Stimulated activated CD4-positive, alpha-beta T cell treated with anti-CD3 and anti-CD28 coated beads, Interleukin-4, amount 100 ng/mL, for 48 hours (primary cell): ENCODE results near the gene SKOR2.
"Not testable (repeated sequence)": the region's sequence is repeated elsewhere in the genome, so short reads cannot be mapped to it uniquely, and the experiment has no call there.

Experiments
- DNase-seq, 2 donors: peaks; one replicate each; pipeline ENCODE4 v3.0.0-alpha.2; 2020; ENCODE audit warnings: low read depth in 2 of 2

The SKOR2 gene

DNA sequence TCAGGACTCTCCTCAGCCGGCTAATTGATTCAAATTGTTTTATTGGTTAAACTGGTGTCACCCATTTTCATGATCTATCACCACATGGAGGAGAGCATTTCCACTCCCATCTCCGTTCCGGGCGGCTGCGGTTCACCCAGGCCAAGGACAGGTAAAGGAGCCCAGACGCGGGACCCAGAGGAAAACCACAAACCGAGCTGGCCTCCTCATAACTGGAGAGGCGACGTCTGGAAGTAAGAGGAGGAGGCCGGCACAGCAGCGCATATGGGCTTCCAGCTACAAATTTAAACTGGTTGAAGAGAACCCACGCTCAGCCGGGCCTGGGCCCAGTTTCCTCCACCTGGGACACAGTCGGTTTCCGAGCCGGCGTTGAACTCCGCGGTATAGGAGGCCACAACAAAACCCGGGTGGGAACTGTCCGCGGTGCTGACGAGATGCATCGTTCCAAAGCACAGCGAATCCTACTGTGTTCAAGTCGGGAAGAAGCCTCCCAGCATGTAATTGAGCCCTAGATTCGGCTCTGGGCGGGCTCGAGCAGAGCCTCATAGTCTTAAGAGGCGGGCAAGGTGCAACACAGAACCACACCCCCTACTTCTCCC, 3.0 kb upstream of the SKOR2 start:
- peak in 1 of 2 donors; percentile 43 for DNase-seq

DNA sequence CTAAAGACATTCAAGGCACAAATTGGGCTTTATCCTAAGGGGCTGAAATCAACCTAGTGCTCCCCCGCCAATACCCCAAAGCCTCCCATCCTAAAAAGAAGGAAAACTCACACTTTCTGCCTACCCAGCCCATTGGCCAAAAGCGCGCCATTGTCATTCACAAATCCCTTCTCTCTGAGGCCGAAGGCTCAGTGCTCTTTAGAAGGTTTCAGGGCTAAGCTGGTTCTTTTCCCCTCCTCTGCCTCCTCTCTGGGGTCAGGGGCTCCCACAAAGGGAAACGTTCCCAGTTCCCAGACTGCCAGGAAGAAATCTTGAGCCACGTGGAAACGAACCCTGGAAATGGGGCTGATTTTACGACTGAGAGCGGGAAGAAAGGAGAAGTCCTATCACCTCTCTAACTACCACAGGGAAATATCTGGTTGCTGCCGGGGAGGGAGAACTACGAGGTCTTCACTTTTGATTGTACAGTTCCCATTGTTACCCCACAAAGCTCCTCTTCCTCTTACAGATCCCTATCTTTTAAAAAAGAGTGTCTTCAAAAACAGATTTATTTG, 1.7 kb upstream of the SKOR2 start:
- no peak for DNase-seq

DNA sequence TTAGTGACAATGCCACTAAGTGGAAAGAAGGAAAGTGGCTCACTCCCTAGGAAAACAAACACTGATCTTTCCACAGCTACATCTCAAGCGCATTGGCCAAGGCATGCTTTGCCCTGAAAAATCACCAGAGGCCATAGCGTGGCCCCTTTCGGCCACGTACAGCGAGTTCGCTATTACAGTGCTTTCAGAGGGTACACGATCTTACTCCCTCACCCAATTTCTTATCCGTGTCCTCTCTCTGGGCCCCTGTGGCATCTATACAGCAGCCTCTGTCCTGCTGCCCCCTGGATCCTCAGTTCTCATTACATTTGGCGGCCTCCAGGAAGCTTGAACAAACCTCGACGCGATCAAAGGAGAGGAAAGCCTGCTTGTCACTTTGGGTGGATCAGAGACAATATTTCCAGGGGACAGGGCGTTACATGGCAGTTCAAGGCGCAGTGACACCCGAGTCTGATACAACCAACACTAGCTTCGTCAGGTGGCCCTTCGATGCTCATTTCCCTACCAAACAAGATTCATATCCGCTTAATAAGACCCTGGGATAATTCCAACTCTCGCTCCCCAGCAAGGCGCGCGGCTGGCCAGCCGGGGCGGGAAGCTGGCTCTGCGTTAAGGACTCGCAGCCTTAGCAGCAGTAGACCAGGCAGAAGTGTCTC, 941 bp downstream of the SKOR2 start:
- no peak for DNase-seq

DNA sequence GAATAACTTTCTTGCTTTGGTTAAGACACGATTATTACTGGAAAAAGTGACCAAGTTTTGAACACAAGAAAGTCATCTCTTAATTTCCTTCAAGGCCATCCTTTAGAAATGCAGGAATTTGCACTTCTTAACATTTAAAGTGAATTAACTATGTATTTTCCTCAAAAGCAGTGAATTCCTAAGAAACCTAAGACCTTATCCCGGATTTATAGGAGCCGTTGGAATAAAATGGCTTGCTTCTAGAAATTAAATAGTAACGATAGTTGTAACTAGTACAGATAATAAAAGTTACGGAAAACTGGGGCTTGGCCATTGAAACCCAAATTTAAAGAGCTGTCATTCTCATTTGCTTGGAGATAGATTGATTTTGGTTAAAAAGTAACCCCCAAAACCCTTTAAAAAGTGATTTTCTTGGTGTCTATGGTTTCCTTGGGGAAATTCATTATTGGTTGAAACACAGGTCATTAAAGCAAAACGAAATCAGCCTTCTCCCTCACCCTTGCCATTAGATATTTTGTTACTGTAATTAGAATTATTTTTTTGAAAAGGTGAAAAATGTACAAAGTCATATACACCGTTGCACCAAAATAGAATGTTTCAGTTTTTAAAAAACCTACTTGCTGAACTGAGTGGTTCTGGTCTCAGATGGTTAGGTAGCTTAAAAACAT, 2.0 kb downstream of the SKOR2 start:
- DNase-seq: no peak

DNA sequence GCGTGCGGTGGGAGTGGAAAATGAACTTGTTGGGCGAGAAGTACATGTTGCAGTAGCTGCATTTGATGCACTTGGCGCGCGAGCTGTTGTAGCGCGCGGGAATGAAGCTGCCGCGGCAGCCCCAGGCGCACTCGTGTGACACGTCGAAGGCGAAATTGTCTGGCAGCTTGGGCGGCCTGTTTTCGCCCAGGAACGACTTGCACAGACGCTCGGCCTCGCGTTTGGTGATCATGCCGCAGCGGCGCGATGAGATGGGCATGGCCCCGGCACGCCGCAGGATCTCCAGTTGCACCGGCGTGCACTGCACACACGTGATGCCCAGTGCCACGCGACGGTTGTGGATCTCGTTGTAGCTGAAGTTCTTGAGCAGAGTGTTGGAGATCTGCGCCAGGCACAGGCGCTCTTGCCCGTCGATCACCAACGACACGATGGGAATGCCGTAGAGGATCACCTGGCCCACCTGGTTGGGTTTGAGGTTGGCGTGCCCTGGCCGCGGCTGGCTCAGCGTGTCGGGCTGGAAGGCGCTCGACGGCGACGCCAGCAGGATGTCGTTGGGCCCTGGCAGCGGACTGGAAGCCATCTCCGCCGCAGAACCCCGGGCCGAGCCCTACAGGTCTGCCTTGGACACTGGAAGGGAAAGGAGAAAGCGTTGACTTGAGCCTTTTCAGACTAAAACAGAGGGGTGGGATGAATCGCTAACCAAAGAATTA, 2.7 kb downstream of the SKOR2 start:
- no peak for DNase-seq

DNA sequence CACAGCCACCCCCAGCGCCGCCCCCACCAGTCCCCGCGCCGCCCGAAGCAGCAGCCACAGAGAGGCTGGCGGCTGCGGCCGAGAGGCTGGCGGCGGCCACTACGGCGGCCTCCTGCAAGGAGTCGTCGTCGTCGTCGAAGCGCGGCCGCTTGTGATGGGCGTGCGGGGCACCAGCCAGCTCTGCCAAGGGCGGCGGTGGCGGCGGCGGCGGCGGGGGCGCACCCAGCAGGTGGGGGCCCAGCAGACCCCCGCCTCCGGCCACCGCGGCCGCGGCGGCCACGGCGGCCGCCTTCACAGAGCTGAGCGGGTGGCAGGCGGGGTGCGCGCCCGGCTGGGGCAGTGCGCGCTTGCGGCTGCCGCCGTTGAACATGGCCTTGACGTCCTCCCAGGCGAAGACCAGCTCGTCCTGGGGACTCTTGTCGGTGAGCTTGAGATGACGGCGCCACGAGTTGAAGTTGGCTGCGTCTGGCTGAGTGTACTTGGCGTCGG, 3.3 kb downstream of the SKOR2 start:
- no peak for DNase-seq

DNA sequence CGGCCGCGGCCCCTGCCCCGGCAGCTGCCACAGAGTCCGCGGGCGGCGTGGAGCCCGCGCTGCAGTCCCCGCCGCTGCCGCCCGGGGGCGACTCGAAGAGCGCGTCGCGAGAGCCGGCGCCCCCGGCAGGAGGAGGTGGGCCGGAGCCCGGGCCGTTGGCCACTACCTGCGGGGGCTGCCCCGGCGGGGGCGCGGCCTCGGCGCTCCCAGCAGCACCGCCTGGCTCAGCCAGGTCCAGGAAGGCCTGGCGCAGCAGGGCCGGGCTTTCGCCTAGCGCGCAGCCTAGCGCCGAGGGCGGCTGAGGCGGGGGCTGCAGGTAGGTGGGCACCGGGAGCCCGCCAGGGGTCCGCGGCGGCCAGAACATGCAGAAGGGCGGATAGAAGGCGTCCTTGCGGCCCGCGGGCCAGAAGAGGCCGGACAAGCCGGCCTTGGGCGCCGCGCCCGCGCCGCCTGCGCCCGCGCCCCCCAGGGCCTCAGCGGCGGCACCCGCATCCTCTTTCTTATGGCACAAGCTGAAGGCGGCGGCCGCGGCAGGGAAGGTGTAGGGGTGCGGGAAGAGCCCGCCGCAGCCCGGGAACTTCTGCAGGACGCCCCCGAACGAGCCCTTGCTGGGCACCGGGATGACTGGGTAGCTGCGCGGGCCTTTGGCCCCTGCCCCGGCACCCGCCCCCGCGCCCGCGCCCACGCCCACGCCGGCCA, 3.9 kb downstream of the SKOR2 start:
- DNase-seq: no peak

DNA sequence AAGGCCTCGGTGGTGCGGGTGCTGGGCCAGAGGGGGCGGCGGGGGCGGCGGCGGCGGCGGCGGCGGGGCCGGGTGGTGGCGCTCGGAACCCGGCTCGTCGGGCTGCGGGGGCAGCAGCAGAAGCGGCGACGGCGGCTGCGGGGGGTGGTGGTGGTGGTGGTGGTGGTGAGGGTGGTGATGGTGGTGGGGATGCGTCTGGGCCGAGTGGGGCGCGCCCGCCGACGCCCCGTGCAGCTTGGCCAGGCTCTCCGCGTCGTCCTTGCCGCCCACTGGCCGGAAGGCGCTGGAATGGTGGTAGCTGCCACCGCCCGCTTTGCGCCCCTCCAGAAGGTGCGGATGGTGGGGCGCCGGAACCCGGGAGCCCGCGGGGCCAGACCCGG, 4.4 kb downstream of the SKOR2 start:
- no peak for DNase-seq

DNA sequence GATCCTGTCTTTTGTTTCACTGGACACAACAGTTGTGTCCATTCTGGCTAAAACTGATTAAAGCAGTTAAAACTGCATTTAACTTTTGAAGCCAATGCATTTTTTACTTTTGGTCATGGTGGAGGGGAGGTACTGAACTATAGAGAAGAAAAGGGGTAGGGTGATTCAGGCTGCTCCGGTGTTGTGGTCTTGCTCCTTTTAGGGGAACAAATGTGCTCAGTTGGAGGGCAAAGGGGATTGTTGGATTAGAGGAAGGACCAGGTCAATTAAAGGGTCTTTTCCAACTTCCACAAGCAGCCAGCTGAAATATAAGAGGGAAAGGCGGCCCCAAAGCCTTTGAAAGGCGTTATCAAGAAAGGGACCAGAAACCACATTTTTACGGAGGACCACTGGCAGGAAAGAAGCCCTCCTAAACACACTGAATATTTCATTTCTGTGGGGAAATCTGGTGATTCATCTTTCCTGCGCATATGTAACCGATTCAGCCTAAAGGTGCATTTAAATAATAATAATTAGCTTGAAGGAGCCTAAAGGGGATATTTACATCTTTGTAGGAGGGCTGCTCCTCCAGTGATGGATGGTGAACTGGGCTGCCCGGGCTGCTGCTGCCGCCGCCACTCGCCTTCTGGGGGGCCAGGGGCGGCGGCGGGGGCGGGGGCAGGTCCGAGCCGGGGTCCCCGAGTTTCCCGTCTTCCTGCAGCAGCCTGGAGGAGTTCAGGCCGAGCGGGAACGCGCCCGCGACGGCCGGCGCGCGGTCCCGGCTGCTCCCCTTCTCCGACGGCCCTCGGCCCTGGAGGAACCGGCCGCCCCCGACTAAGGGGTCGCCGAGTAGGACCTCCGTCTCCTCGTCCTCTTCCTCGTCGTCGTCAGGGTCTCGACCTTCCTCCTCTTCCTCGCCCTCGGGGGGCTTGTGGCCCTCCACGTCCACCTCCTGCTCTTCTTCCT, 5.2 kb downstream of the SKOR2 start:
- DNase-seq: no peak

DNA sequence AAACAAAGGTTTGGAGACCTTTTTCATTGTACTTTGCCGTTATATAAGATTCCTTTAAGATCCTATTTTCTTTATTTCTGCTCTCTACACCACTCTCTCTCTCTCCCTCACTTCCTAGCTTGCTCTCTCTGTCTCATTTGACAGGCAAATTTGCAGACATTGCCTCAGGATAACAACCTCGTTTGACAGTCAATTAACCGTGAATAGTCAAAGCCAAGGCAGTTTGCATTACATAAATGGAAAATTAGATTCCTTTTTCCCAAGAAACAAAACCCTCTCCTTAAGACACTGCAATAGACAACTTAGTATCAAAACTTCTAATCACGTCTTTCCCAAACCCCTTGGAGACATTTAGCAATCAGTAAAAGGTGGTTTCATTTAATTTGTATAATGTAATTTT, 7.4 kb downstream of the SKOR2 start:
- DNase-seq: no peak

DNA sequence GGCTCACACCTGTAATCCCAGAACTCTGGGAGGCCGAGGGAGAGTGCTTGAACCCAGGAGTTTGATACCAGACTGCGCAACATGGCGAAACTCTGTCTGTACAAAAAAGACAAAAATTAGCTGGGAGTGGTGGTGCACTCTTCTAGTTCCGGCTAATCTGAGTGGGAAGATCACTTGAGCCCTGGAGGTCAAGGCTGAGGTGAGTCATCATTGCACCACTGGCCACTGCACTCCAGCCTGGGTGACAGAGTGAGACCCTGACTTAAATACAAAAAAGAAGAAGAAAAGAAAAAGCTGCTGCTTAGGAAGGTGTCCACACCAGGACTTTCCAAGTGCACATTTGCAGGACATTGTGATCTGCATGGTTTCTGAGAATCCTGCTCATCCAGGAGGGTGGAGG, 16.4 kb downstream of the SKOR2 start:
- DNase-seq: no peak

DNA sequence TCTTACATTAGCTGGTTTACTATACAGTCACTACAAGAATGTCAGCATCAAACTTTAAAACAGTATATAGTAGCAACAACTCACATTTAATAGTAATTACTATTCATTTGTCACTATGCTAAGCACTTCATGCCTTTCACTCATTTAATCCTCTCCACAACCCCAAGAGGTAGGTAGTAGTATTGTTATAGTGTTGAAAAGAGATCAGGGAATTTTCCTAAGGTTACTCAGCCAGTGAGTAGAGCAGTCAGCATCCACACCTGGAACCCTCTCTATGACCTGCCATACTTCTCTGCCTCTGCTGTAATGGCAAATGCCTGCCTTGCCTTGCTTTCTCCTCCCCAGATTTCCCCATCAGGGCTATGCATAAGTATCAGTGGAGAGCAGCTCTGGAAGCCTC, 24.8 kb downstream of the SKOR2 start:
- DNase-seq: no peak

DNA sequence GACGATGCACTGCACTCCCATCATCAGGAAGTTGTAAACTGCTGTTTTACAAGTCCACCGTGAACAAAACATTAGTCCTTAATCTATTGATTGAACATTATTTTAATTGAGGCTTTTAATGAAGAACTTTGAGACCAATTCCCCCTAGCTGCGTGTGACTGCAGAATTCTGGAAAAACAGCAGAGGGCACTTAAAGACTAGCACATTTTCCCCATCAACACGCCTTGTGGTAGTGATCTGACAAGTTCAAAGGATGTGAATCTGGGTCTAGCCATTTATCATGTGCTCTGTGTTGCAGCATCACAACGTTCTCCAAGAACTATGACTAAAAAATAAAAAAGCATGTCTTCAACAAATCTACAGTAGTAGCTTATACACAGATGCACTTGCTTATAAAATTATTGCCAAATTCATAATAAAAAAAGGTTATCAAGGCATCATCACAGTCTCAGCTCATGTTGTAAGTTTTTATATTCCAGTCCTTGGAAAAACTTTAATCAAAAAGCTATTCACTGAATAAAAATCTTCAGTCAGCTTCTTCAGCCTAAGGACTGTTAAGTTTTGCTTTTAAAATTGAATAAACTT, 35.8 kb downstream of the SKOR2 start:
- DNase-seq: no peak

DNA sequence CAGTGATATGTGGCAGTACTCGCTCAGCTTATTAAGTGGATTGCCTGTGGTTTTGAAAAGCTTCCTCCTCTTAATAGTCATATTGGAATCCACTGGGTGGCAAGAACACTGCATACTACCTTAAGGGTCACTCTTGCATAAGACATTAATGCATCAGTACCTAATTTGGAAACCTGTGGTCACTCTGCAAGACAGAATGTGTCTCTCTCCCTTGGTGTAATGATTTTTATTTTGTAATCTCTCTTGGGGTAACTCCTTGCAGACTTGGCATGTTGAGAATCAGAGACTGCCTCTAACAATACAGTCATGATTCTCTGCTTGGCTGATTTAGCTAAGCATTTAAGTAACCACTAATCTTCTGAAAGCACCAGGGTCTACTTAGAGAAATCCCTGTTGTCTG, 42.3 kb downstream of the SKOR2 start:
- DNase-seq: no peak

DNA sequence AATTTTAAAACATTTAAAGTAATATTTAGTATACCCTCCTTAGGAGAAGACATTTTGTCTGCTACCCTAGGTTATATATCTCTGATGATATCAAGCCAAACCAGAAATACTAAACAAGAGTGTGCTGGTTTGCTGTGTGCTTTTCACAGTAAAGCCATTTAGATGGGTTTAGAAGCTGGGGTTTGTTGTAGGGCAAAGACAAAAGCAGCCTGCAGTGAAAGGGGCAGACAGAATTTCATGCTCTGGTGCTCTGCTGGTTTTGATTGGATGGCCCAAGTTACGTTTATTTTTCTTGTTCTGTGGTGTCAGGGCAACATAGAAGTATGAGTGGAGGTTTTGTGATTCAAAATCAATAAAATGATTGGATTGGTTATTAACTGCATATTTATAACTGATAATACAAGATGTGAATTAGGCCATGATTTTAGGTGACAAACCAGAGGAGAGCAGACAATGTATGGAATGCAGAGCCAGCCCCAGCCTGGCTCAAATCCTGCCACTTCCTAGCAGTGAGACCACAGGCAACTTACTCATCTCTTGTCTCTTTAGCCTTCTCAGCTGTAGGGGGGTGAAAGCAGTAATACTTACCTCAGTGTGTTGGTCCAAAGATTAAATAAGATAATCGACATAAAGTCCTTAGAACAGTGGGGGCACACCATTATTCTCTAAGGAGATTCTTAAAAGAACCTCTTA, 44.4 kb downstream of the SKOR2 start:
- no peak for DNase-seq

DNA sequence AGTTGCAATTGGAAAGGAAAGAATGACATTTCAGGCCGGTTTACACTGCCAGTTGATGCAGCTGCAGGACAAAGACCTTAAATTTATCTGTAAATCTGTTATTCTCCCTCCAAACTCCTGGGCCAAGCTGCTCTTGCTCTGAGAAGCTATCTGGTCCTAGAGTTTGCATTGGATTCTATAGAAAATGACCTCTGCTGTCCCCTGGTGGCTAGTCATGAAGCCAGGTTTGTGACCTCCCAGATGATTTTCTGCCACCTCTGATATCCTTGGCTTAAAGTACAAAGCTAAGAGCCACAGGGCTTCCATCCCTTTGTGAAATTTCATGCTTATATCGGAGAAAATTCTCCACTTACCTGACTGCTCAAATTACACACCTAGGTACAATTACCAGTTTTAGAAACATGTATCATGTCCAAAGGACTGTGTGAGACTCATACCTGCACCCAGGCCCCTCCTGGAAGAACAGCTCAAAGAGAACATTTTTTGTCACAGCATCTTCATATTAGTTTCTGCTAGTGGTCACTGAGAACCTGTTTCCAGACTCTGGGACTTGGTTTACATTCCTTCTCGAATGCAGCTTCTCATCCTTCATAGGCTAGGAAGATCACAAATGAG, 46.4 kb downstream of the SKOR2 start:
- peak; percentile 20 to 21 for DNase-seq

DNA sequence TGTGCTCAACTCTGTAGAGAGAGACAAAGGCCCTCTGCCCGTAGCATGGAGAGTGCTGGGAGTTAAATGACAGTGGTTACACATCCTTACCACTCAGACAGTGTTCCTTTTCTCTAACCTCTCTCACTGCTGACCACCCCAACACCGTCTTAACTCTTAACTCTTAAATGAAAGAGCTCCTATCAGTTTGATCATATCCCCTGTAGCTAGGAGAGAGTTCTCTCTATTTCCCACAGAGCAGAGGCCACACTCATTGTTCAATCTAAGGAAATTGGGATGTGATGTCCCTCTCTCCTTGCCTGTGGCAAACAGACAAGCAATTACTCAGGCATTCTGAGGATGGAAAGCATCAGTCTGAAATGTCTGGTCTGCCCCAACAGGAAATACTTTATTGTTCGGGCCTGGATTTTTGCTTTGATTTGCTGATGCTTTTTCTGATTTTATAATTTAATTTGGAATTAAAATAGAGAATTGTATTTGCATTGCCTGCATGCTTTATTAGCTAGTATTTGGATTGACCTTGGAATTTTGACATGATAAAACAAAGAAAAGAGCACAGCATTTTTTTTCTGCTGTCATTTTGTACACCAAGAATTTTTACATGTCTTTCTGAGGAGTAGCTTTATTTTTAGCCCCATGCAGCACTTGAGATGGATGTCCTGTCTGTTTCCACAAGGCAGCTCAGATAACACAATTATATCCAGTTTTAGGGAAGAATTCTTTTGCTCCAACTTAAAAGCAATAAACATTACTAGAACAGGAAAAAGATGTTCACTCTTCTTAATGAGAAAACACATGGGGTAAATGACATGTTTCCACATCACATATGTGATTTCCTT, 47.6 kb downstream of the SKOR2 start:
- DNase-seq: no peak

DNA sequence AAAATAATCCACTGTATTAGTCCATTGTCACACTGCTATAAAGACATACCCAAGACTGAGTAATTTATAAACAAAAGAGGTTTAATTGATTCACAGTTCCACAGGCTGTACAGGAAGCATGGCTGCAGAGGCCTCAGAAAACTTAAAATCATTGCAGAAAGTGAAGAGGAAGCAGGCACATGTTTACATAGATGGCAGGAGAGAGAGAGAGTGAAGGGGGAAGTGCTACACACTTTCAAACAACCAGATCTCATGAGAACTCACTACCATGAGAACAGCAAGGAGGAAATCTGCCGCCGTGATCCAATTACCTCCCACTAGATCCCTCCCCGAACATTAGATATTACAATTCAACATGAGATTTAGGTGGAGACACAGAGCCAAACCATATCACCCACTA, 55.5 kb downstream of the SKOR2 start:
- DNase-seq: not testable (repeated sequence)
